Stimulated activated CD8-positive, alpha-beta memory T cell treated with anti-CD3 and anti-CD28 coated beads, Interleukin-12 subunit alpha, Interleukin-12 subunit beta, amount 100 ng/mL, for 24 hours (primary cell): ENCODE measurements around the gene CACNA1G.

ENCODE experiments used
- DNase-seq: peaks from one replicate; pipeline ENCODE4 v3.0.0-alpha.2; 2020; ENCODE audit errors: extremely low read depth

CACNA1G gene

DNA sequence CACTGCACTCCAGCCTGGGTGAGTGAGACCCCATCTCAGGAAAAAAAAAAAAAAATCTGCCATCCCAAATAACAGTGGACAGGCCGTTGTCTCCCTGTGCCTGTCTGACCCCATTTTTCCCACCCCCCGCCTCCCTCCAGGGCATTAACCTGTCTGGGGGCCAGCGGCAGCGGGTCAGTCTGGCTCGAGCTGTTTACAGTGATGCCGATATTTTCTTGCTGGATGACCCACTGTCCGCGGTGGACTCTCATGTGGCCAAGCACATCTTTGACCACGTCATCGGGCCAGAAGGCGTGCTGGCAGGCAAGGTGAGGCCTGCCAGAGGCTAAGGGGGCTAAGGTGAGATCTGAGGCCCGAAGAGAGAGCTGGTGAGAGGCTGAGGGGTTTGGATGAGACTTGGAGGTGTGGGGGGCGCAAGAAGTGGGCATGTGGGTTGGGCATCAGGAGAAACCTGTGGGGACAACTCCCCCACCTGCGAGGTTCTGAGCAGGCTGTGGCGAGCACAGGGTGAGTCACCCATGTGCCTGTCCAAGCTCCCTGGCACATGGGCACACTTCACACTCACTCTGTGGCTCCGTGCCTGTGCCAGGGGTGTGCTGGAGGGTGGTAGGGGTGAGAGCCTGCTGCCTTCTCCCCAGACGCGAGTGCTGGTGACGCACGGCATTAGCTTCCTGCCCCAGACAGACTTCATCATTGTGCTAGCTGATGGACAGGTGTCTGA, 112.5 kb downstream of the CACNA1G start:
- DNase-seq = no peak

DNA sequence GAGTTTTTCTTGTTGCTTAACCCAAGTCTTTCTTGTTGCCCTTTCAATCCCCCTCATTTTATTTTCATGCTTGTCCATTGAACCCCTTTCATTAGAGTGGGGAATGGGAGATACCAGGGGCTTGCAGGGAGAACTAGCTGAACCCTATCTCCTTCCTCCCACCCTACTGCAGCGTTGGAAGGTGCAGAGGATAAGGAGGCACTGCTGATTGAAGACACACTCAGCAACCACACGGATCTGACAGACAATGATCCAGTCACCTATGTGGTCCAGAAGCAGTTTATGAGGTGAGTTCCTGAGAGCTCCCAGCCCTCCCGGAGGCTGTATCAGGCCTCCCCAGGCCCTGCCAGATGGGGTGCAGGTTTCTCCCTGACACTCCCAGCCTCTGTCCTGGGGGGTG, 114.7 kb downstream of the CACNA1G start:
- DNase-seq = no peak

DNA sequence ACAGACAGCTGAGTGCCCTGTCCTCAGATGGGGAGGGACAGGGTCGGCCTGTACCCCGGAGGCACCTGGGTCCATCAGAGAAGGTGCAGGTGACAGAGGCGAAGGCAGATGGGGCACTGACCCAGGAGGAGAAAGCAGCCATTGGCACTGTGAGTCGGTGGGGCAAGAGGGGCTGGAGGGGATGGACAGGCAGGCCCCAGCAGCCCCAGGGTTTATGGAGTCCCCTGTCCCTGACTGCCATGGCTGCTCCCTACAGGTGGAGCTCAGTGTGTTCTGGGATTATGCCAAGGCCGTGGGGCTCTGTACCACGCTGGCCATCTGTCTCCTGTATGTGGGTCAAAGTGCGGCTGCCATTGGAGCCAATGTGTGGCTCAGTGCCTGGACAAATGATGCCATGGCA, 115.1 kb downstream of the CACNA1G start:
- DNase-seq = no peak

DNA sequence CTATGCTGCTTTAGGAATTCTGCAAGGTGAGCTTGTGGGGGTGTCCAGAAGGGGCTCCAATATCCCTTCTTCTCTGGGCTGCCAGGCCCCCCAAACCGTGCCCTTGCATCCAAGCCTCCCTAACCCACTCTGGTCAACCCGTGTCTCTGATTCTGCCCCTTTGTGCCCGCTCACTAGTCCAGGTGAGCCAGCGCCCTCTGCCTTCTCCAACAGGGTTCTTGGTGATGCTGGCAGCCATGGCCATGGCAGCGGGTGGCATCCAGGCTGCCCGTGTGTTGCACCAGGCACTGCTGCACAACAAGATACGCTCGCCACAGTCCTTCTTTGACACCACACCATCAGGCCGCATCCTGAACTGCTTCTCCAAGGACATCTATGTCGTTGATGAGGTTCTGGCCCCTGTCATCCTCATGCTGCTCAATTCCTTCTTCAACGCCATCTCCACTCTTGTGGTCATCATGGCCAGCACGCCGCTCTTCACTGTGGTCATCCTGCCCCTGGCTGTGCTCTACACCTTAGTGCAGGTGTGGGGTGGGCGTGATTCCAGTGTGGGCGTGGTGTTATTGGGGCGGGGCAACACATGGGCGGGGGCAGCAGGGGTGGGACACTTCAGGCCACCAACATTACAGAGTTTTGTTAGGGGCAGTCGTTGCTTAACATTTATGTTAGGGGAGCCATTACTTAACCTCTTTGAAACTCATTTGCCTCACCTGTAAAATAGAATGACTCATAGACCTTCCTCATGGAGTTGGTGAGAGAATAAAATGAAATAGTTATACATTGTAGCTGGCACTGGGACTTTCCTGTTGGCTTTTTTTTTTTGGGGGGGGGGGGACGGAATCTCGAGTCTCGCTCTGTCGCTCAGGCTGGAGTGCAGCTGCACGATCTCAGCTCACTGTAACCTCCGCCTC, 115.8 kb downstream of the CACNA1G start:
- no peak for DNase-seq
